Vagina (tissue), 2 donors: ENCODE measurements around the gene MCM7. TPM values are rescaled to one million over a fixed set of nuclear protein-coding genes. Genes with fewer than 3 reads are reported as not detected.
A peak's percentile ranks its signal among the peaks of the same experiment; 100 is the strongest.

Source experiments
- DNase-seq, 2 donors: peaks; one replicate each; pipeline ENCODE4 v3.0.0-alpha.2; 2017; ENCODE audit errors: extremely low spot score in 2 of 2
- H3K27ac ChIP-seq: fragments of 200-600 bp; sonication (generic); one replicate; pipeline ENCODE4 v1.5.1; 2019
- H3K27me3 ChIP-seq: fragments of 200-600 bp; sonication (generic); one replicate; pipeline ENCODE4 v1.5.1; 2019
- H3K36me3 ChIP-seq, 2 donors: fragments of 200-600 bp; sonication (generic); one replicate each; pipeline ENCODE4 v1.5.1; 2017 to 2019
- H3K4me1 ChIP-seq: fragments of 200-600 bp; sonication (generic); one replicate; pipeline ENCODE4 v1.5.1; 2019
- H3K4me3 ChIP-seq, 2 donors: fragments of 200-600 bp; sonication (generic); 1 replicate in 1 of 2; 2 replicates in 1 of 2; pipeline ENCODE4 v1.5.1; 2016 to 2019
- H3K9me3 ChIP-seq: fragments of 200-600 bp; sonication (generic); one replicate; pipeline ENCODE4 v1.5.1; 2019
- POLR2A ChIP-seq, 2 donors: fragments of 450-650 bp; IDR thresholded peaks; one replicate each; pipeline ENCODE4 v1.6.1; 2017; ENCODE audit warnings: antibody characterized with exemption in 2 of 2, mild to moderate bottlenecking in 2 of 2, moderate library complexity in 2 of 2
- POLR2AphosphoS5 ChIP-seq, 2 donors: sonication (generic); formaldehyde crosslinking; IDR thresholded peaks; one replicate each; pipeline ENCODE4 v1.9.0; 2017; ENCODE audit warnings: antibody characterized with exemption in 2 of 2, mild to moderate bottlenecking in 2 of 2, low read depth in 1 of 2; ENCODE audit not compliant: insufficient read depth in 1 of 2
- intact Hi-C: fragments of 100-400 bp; cut with DNase I; formaldehyde crosslinking; loops from one replicate; pipeline ENCODE4 v1.15.1; 2023
- total RNA-seq: library from RNA; depleted of rRNA; stranded (reverse); fragments of >200 nt; gene quantifications from one replicate; pipeline ENCODE4 v1.2.3, GENCODE V29; 2016
- TF ChIP-seq, protein P1 (sequence below), 3 experiments: fragments of 450-650 bp in 2 of 3; fragments of 200-600 bp in 1 of 3; sonication (generic) in 1 of 3; IDR thresholded peaks; one replicate each; pipeline ENCODE4 v1.5.1; 2017 to 2019; ENCODE audit warnings: antibody characterized with exemption in 3 of 3, mild to moderate bottlenecking in 2 of 3, moderate library complexity in 2 of 3

MCM7 gene
- total RNA-seq, 1 donor from 2014 or later = 35.1 TPM

DNA sequence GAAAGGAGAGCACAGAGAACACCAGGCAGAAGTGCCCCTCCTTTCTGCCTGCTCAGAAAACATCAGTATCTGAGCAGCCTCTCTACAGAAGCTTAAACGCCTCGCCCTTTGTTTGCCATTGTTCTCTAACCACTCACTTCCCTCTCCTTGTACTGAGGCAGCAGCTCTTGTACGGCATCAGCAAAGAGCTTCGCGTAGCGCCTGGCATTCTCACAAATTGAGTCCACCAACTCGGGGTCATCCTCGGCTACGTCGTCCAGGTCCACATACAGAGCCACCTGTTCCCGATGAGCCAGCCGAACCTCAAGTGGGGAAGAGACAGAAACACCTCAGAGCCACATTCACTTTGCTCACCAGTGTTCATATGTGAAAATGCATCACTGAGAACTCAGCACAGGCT lies 1.7 kb downstream of the MCM7 start:
- no peak for DNase-seq
- no peaks in the 10 kb centered on the region for H3K27me3 ChIP-seq
- peak overlapping the region; percentile 95 for H3K27ac ChIP-seq
- peaks cover 8 to 58% of the 10 kb centered on the region in 2 donors for H3K36me3 ChIP-seq
- H3K9me3 ChIP-seq = no peaks in the 10 kb centered on the region
- peak overlapping the region; percentile 81 to 96 for H3K4me3 ChIP-seq
- TF ChIP-seq, protein P1, sequence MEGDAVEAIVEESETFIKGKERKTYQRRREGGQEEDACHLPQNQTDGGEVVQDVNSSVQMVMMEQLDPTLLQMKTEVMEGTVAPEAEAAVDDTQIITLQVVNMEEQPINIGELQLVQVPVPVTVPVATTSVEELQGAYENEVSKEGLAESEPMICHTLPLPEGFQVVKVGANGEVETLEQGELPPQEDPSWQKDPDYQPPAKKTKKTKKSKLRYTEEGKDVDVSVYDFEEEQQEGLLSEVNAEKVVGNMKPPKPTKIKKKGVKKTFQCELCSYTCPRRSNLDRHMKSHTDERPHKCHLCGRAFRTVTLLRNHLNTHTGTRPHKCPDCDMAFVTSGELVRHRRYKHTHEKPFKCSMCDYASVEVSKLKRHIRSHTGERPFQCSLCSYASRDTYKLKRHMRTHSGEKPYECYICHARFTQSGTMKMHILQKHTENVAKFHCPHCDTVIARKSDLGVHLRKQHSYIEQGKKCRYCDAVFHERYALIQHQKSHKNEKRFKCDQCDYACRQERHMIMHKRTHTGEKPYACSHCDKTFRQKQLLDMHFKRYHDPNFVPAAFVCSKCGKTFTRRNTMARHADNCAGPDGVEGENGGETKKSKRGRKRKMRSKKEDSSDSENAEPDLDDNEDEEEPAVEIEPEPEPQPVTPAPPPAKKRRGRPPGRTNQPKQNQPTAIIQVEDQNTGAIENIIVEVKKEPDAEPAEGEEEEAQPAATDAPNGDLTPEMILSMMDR (IDR thresholded peaks at IDR 0.05) = no peak
- no peak for TF ChIP-seq POLR2AphosphoS5 (IDR thresholded peaks at IDR 0.05; ENCODE audit: insufficient read depth in 1 of 2, low read depth in 1 of 2)
- no peak for TF ChIP-seq POLR2A (IDR thresholded peaks at IDR 0.05)
- intact Hi-C loops = no loop called here
- H3K4me1 ChIP-seq = peaks cover 34% of the 10 kb centered on the region

GRCh38 chr7:100098913-100099312 lies 2.3 kb downstream of the MCM7 start:
- no peak overlapping the region for H3K4me3 ChIP-seq
- DNase-seq = no peak
- no peaks in the 10 kb centered on the region for H3K27me3 ChIP-seq
- H3K9me3 ChIP-seq = no peaks in the 10 kb centered on the region
- no peak overlapping the region for H3K27ac ChIP-seq
- peaks cover 34% of the 10 kb centered on the region for H3K4me1 ChIP-seq
- peaks cover 8 to 56% of the 10 kb centered on the region in 2 donors for H3K36me3 ChIP-seq
- intact Hi-C loops = no loop called here
- no peak for TF ChIP-seq POLR2A (IDR thresholded peaks at IDR 0.05)
- TF ChIP-seq POLR2AphosphoS5 (IDR thresholded peaks at IDR 0.05; ENCODE audit: insufficient read depth in 1 of 2, low read depth in 1 of 2) = no peak
- TF ChIP-seq, protein P1 (IDR thresholded peaks at IDR 0.05) = no peak

- no peak for DNase-seq
- Histone ChIP-seq H3K4me3 (no peak overlapping the region), H3K27ac (no peak overlapping the region), H3K9me3 (no peaks in the 10 kb centered on the region), H3K4me1 (peaks cover 19% of the 10 kb centered on the region), H3K27me3 (no peaks in the 10 kb centered on the region), H3K36me3 (peaks cover 8 to 84% of the 10 kb centered on the region in 2 donors)
- intact Hi-C loops = no loop called here
- TF ChIP-seq, protein P1 (IDR thresholded peaks at IDR 0.05) = no peak
Observed at GRCh38 chr7:100095704-100096103, 5.5 kb downstream of the MCM7 start.

- Histone ChIP-seq H3K27me3 (no peaks in the 10 kb centered on the region), H3K27ac (no peak overlapping the region), H3K36me3 (peaks cover 8 to 84% of the 10 kb centered on the region in 2 donors), H3K4me3 (no peak overlapping the region), H3K9me3 (no peaks in the 10 kb centered on the region), H3K4me1 (peaks cover 19% of the 10 kb centered on the region)
- no peak for DNase-seq
- TF ChIP-seq, protein P1 (IDR thresholded peaks at IDR 0.05) = no peak
- TF ChIP-seq POLR2AphosphoS5 (IDR thresholded peaks at IDR 0.05; ENCODE audit: insufficient read depth in 1 of 2, low read depth in 1 of 2) (no peak), POLR2A (IDR thresholded peaks at IDR 0.05) (no peak)
- intact Hi-C loops = no loop called here
Observed at GRCh38 chr7:100095289-100095688, 5.9 kb downstream of the MCM7 start.

- intact Hi-C loops = no loop called here
- Histone ChIP-seq H3K9me3 (no peaks in the 10 kb centered on the region), H3K36me3 (peaks cover 8 to 78% of the 10 kb centered on the region in 2 donors), H3K27ac (no peak overlapping the region), H3K4me3 (no peak overlapping the region), H3K4me1 (peaks cover 19% of the 10 kb centered on the region), H3K27me3 (no peaks in the 10 kb centered on the region)
- no peak for DNase-seq
- TF ChIP-seq, protein P1 (IDR thresholded peaks at IDR 0.05) = no peak
- no peak for TF ChIP-seq POLR2A (IDR thresholded peaks at IDR 0.05)
- TF ChIP-seq POLR2AphosphoS5 (IDR thresholded peaks at IDR 0.05; ENCODE audit: insufficient read depth in 1 of 2, low read depth in 1 of 2) = no peak
Observed at GRCh38 chr7:100093925-100094486, 7.2 kb downstream of the MCM7 start.
